ENCODE results near the gene ZNF394. TPM values are rescaled to one million over a fixed set of nuclear protein-coding genes. Genes with fewer than 3 reads are reported as not detected.
A peak's percentile ranks its signal among the peaks of the same experiment; 100 is the strongest.

The ZNF394 gene
- total and polyA plus RNA-seq, 9 of the 15 experiments (the other 6 are each of a cell fraction or from before 2014, with no cell fraction given), result 2.9 to 32.2 (median 24.2) TPM

DNA sequence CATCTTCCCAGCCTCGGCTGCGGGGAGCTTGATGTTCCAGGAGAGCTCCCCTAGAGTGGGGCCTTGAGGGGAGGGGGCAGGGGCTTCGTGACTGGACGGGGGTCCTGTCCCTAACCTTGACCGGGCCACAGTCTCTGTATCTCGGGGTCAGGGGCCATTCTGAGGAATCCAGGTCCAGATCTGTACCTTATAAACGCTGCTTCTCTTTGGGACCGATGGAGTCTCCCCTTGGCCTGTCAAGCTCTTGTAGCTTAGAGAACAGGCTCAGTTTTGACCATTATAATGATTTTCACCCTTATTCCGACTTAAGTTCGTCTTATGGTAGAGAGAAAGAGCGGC is 5.2 kb upstream of the ZNF394 start (continued):
- TF ChIP-seq, protein P1, sequence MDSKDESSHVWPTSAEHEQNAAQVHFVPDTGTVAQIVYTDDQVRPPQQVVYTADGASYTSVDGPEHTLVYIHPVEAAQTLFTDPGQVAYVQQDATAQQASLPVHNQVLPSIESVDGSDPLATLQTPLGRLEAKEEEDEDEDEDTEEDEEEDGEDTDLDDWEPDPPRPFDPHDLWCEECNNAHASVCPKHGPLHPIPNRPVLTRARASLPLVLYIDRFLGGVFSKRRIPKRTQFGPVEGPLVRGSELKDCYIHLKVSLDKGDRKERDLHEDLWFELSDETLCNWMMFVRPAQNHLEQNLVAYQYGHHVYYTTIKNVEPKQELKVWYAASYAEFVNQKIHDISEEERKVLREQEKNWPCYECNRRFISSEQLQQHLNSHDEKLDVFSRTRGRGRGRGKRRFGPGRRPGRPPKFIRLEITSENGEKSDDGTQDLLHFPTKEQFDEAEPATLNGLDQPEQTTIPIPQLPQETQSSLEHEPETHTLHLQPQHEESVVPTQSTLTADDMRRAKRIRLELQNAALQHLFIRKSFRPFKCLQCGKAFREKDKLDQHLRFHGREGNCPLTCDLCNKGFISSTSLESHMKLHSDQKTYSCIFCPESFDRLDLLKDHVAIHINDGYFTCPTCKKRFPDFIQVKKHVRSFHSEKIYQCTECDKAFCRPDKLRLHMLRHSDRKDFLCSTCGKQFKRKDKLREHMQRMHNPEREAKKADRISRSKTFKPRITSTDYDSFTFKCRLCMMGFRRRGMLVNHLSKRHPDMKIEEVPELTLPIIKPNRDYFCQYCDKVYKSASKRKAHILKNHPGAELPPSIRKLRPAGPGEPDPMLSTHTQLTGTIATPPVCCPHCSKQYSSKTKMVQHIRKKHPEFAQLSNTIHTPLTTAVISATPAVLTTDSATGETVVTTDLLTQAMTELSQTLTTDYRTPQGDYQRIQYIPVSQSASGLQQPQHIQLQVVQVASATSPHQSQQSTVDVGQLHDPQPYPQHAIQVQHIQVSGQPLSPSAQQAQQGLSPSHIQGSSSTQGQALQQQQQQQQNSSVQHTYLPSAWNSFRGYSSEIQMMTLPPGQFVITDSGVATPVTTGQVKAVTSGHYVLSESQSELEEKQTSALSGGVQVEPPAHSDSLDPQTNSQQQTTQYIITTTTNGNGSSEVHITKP (IDR thresholded peaks at IDR 0.05; ENCODE audit: partially characterized antibody), result no peak
- TF ChIP-seq HMGN3 (IDR thresholded peaks at IDR 0.05; ENCODE audit: borderline replicate concordance, extremely low read depth, insufficient read length, low read depth, low read length) (no peak), ZNF217 (CRISPR knock-in tag; IDR thresholded peaks at IDR 0.05) (no peak), GATA2 (CRISPR knock-in tag; IDR thresholded peaks at IDR 0.05) (no peak), VEZF1 (CRISPR knock-in tag; IDR thresholded peaks at IDR 0.05) (no peak), POLR2H (tag; IDR thresholded peaks at IDR 0.05; ENCODE audit: low read depth) (no peak), MBD2 (IDR thresholded peaks at IDR 0.05; ENCODE audit: borderline replicate concordance, low read depth) (no peak), ZNF668 (CRISPR knock-in tag; IDR thresholded peaks at IDR 0.05) (no peak), TEAD4 (IDR thresholded peaks at IDR 0.05; ENCODE audit: low read length) (no peak), TEAD4 (CRISPR knock-in tag; IDR thresholded peaks at IDR 0.05; ENCODE audit: borderline replicate concordance) (no peak), ZC3H11A (IDR thresholded peaks at IDR 0.05; ENCODE audit: low read depth, low read length) (no peak), SRSF1 (IDR thresholded peaks at IDR 0.05; ENCODE audit: low read depth, low read length) (no peak), CC2D1A (IDR thresholded peaks at IDR 0.05) (0 out of 2 replicates have a peak, but pooled peaks have one; percentile 0), NFE2 (IDR thresholded peaks at IDR 0.05; ENCODE audit: low read depth) (no peak), PHF20 (IDR thresholded peaks at IDR 0.05; ENCODE audit: partially characterized antibody) (no peak), MYC (IDR thresholded peaks at IDR 0.05; ENCODE audit: low read depth, low read length) (no peak), MYC (CRISPR knock-in tag; IDR thresholded peaks at IDR 0.05; ENCODE audit: borderline replicate concordance, low read depth) (no peak), MYBL2 (IDR thresholded peaks at IDR 0.05; ENCODE audit: low read depth) (no peak), MYBL2 (CRISPR knock-in tag; IDR thresholded peaks at IDR 0.05; ENCODE audit: borderline replicate concordance) (no peak), TBP (optimal IDR thresholded peaks at IDR 0.05; ENCODE audit: low read depth, low read length) (no peak), BCOR (IDR thresholded peaks at IDR 0.05) (no peak), RBM15 (IDR thresholded peaks at IDR 0.05; ENCODE audit: insufficient read depth, low read length) (no peak), ATF7 (IDR thresholded peaks at IDR 0.05) (no peak), SRSF3 (IDR thresholded peaks at IDR 0.05; ENCODE audit: insufficient read depth, low read length) (no peak), NCOA6 (IDR thresholded peaks at IDR 0.05) (no peak), TAF9B (IDR thresholded peaks at IDR 0.05; ENCODE audit: partially characterized antibody) (peak; percentile 9), CHD1 (IDR thresholded peaks at IDR 0.05; ENCODE audit: low read length) (no peak), ZNF140 (CRISPR knock-in tag; IDR thresholded peaks at IDR 0.05) (no peak)
- TF ChIP-seq, protein P2, sequence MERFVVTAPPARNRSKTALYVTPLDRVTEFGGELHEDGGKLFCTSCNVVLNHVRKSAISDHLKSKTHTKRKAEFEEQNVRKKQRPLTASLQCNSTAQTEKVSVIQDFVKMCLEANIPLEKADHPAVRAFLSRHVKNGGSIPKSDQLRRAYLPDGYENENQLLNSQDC (CRISPR knock-in tag; IDR thresholded peaks at IDR 0.05), result no peak

Measured in K562 (cell line).